NB4 (cell line): ENCODE results near the gene SETD6.
A peak's percentile ranks its signal among the peaks of the same experiment; 100 is the strongest.

Experiments used
- CTCF ChIP-seq: IDR thresholded peaks from one replicate; pipeline ENCODE4 v1.5.1; 2012; ENCODE audit warnings: low read depth, low read length
- POLR2A ChIP-seq: IDR thresholded peaks from 2 replicates; pipeline ENCODE4 v1.6.1; 2011; ENCODE audit warnings: mild to moderate bottlenecking; ENCODE audit not compliant: insufficient read length; ENCODE audit errors: extremely low read depth

- peak; percentile 6 for TF ChIP-seq CTCF
- peak; percentile 58 for TF ChIP-seq POLR2A
These were observed at the start of gene SETD6 for GRCh38 chr16:58515125-58515870.
